DMS 273 (cell line): ENCODE results near the gene MRPL38.
"Not testable (repeated sequence)": the region's sequence is repeated elsewhere in the genome, so short reads cannot be mapped to it uniquely, and the experiment has no call there.

Experiments
- DNase-seq: peaks from one replicate; lab custom pipeline; 2025; ENCODE audit not compliant: unreplicated experiment; lab: John Stamatoyannopoulos, UW

The MRPL38 gene

GRCh38 chr17:75876938-75877751, 27.5 kb downstream of the MRPL38 start:
- DNase-seq: peak; percentile 76

GRCh38 chr17:75876190-75876937, 28.3 kb downstream of the MRPL38 start:
- DNase-seq: peak; percentile 83

GRCh38 chr17:75875940-75876189, 28.8 kb downstream of the MRPL38 start:
- no peak for DNase-seq

GRCh38 chr17:75875182-75875939, 29.3 kb downstream of the MRPL38 start:
- peak; percentile 65 for DNase-seq

- no peak for DNase-seq
These were observed 30.1 kb downstream of the MRPL38 start for GRCh38 chr17:75874323-75875181.

GRCh38 chr17:75873587-75874322, 30.9 kb downstream of the MRPL38 start:
- DNase-seq: no peak

- DNase-seq: peak; percentile 54
These were observed 32.0 kb downstream of the MRPL38 start for GRCh38 chr17:75872434-75873351.

- DNase-seq: not testable (repeated sequence)
These were observed 34.5 kb downstream of the MRPL38 start for GRCh38 chr17:75870228-75870627.

- DNase-seq: no peak
These were observed 35.2 kb downstream of the MRPL38 start for GRCh38 chr17:75869282-75870141.

- not testable (repeated sequence) for DNase-seq
These were observed 35.9 kb downstream of the MRPL38 start for GRCh38 chr17:75868730-75869281.

GRCh38 chr17:75865404-75866188, 39.1 kb downstream of the MRPL38 start:
- not testable (repeated sequence) for DNase-seq

GRCh38 chr17:75864887-75865286, 39.8 kb downstream of the MRPL38 start:
- not testable (repeated sequence) for DNase-seq

- DNase-seq: peak; percentile 75
These were observed 40.2 kb downstream of the MRPL38 start for GRCh38 chr17:75864448-75864871.

- peak; percentile 38 for DNase-seq
These were observed 42.8 kb downstream of the MRPL38 start for GRCh38 chr17:75861927-75862317.

GRCh38 chr17:75859358-75859757, 45.3 kb downstream of the MRPL38 start:
- DNase-seq: not testable (repeated sequence)

- DNase-seq: peak; percentile 84
These were observed 48.5 kb downstream of the MRPL38 start for GRCh38 chr17:75856062-75856756.
